Measurements from ENCODE around the gene SRP14.

GRCh38 chr15:40052604-40053003, 13.6 kb upstream of the SRP14 start:
- TF ChIP-seq MYC (IDR thresholded peaks at IDR 0.05; ENCODE audit: low read depth, low read length): no peak
- no peak for TF ChIP-seq POLR2A (IDR thresholded peaks at IDR 0.05; ENCODE audit: extremely low read depth, insufficient read length)

Measured in NB4 (cell line).